Stimulated activated CD4-positive, alpha-beta T cell treated with anti-CD3 and anti-CD28 coated beads, Interleukin-15, amount 100 ng/mL, for 1 hour (primary cell): ENCODE measurements around the gene TTC4.
"Not testable (repeated sequence)": the region's sequence is repeated elsewhere in the genome, so short reads cannot be mapped to it uniquely, and the experiment has no call there.

Experiments used
- DNase-seq, 2 donors: peaks; one replicate each; pipeline ENCODE4 v3.0.0-alpha.2; 2020; ENCODE audit warnings: low read depth in 1 of 2, low spot score in 1 of 2

The TTC4 gene

GRCh38 chr1:54745274-54745673, 29.6 kb downstream of the TTC4 start:
- DNase-seq = no peak

DNA sequence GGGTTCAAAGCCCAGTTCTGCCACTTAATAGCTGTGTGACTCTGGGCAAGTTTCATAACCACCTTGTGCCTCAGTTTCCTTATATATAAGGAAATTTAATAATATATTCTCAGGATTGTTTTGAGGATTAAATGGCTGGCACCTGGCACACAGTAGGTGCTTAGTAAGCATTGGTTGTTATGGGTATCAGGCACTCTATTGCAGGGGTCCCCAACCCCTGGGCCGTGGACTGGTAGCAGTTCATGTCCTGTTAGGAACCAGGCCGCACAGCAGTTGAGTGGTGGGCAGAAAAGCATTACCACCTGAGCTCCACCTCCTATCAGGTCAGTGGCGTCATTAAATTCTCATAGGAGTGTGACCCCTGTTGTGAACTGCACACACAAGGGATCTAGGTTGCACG, 30.2 kb downstream of the TTC4 start:
- DNase-seq = no peak

DNA sequence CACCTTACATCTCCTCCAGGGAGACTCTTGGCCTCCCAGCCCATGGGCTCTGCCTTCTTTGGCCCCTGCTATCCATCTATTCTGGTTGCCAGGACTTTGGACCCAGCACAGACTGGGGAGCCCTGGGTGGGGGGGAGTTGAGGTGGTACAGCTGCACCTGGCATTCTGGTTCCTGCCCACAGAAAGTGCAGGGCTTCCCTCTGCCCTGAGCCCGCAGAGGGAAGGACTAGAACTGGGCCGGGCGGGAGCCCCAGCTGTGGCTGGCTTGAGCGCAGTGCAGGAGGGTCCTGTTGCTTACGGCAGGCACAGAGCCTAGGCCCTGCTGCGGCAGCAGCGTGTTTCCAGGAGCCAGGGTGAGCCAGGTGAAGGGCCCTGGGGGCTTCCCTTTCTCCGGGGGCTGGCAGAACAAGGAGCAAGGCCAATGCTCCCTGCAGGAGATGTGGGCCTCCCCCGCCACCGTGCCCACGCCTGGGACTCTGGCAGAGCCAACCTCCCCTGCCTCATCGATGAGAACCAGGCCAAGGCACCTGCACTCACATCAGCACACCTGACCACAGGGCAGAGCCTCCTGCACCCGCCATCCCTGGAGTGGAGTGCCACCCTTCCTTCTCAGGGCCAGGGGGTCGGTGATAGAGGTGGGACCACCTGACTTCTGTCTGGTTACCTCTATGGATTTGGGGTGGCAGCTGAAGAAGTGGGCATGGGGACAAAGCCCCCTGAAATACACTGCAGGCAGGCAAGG, 32.6 kb downstream of the TTC4 start:
- no peak for DNase-seq

GRCh38 chr1:54750596-54750995, 34.9 kb downstream of the TTC4 start:
- no peak for DNase-seq

DNA sequence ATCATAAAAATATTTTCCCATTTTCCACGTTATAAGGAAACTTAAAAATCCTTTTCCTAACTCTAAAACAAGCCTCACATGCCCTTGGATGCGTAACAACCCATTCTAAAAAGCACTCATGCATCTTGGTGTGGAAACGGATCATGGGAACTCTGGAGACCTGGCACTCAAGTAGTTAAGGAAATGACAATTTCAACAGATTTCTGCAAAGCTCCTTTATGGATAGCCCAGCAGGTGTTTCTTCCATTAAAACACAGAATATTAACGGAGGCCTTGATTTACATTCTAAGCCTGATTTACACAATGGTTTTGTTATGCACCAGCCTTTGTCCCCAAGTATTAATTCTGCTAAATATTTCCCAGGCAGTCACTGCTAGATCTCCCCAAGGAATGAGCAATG, 35.8 kb downstream of the TTC4 start:
- DNase-seq = no peak

- no peak for DNase-seq
Observed at GRCh38 chr1:54754045-54754444, 38.4 kb downstream of the TTC4 start.

- DNase-seq = no peak
Observed at GRCh38 chr1:54754486-54755285, 39.0 kb downstream of the TTC4 start.

GRCh38 chr1:54757833-54758232, 42.2 kb downstream of the TTC4 start:
- DNase-seq = no peak

- no peak for DNase-seq
Observed at GRCh38 chr1:54758678-54759348, 43.2 kb downstream of the TTC4 start.

DNA sequence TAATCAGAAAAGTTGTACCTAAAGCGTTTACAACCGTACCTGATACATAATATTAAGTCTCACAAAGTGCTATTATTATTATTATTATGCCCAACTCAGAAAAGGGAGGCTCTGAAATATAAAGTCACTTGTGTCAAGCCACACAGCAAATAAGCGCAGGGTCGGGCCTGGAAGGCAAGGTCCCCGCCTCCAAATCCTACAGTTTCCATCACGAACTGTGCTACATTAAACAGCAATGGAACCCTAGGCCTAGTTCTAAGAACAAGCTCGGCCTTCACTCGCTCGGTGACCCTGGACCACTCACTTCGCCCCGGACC, 48.1 kb downstream of the TTC4 start:
- no peak for DNase-seq

- peak; percentile 91 to 92 for DNase-seq
Observed at GRCh38 chr1:54764133-54764921, 48.7 kb downstream of the TTC4 start, which contains the start of gene PARS2. Gene PARS2 (minus strand): TSS chr1:54764523. CDS start chr1:54759161, 5,362 bp downstream.

GRCh38 chr1:54764922-54765561, 49.4 kb downstream of the TTC4 start:
- no peak for DNase-seq

DNA sequence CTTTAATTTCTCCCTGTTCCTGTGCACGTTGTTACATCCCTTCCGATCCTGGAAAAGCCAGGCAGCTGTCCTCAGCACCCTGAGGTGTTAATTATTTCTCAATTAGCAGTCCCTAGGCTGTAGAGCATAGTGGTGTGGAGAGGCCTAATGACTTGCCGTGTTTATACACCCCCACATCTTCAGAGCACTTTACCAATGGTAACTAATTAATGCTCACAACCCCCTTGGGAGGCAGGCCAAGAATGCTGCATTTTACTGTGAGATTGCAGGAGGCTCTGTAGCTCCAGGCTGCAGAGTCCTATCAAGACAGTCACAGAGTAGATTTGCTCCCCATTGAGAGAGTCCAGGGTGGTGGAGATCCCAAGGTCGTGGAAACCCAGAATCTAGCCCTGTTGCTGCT, 51.1 kb downstream of the TTC4 start:
- no peak for DNase-seq

DNA sequence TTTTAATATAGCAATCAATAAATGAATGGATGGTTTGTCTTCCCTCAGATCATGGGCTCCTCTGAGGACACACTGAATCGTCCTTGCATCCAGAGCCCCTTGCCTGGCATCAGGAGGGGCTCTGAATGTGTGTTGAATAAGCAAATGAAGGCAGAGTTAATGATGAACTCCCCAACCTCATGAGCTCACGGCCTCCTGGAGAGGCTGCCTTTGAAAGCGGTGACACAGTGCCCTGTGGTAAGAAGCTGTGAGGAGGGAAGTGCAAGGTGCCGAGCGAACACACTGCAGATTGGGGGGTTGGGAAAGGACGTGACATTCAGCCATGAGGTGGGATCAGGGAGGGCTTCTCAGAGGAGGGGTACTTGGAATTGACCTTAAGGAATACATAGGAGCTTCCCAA, 51.9 kb downstream of the TTC4 start:
- DNase-seq = no peak

DNA sequence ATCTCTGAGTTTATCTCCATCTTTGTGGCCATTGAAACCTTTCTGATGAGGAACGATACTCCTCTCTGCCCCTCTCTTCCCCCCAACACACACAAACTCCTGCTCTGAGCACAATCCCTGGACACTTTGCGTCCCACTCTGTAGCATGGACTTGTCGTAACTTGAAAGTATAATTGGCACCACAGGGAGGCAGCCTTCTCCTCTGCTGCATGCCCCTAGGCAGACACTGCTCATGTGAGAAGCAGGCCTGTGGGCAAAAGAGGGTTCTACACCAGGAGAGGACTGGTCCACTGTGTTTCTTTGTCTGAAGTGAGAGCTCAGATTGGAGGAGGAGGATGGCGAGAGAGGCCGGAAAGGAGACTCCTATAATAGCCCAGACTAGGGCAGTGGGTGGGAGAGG, 52.4 kb downstream of the TTC4 start:
- DNase-seq = no peak

DNA sequence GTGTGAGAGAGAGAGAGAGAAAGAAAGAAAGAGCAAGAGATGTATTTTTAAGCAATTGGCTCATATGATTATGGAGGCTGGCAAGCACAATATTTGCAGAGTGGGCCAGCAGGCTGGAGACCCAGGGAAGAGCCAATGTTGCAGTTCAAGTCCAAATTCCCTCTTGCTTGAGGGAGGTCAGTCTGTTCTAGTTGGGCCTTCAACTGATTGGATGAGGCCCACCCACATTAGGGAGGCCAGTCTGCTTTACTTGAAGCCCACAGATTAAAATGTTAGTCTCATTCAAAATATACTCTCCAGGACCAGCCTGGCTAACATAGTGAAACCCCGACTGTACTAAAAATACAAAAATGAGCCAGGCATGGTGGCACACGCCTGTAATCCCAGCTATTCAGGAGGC, 57.3 kb downstream of the TTC4 start:
- DNase-seq = no peak

GRCh38 chr1:54774820-54775498, 59.3 kb downstream of the TTC4 start:
- DNase-seq = no peak

GRCh38 chr1:54775828-54776721, 60.4 kb downstream of the TTC4 start:
- not testable (repeated sequence) for DNase-seq

DNA sequence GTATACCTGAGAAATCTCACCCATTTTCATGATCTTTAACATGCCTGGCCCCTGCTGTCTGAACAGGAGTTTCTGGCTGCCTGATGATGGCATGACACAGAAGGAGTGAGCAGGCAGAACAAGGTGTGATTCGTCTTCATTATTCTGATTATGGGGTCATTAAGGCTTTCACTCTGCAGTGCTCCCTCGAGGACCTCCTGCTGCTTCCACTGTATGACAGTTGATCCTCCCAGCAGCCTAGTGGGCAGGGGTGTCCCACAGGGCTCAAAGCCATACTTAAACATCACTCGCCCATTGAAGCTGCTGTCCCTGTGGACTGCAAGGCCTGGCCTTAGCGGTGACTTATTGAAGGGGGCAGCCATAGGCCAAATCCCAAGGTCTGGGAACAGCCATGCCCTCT, 61.4 kb downstream of the TTC4 start:
- no peak for DNase-seq
